ENCODE measurements around the gene MAP6D1.
A peak's percentile ranks its signal among the peaks of the same experiment; 100 is the strongest.
"Not testable (repeated sequence)": the region's sequence is repeated elsewhere in the genome, so short reads cannot be mapped to it uniquely, and the experiment has no call there.

MAP6D1 gene

GRCh38 chr3:183796372-183796771 is 29.0 kb downstream of the MAP6D1 start:
- DNase-seq = no peak

DNA sequence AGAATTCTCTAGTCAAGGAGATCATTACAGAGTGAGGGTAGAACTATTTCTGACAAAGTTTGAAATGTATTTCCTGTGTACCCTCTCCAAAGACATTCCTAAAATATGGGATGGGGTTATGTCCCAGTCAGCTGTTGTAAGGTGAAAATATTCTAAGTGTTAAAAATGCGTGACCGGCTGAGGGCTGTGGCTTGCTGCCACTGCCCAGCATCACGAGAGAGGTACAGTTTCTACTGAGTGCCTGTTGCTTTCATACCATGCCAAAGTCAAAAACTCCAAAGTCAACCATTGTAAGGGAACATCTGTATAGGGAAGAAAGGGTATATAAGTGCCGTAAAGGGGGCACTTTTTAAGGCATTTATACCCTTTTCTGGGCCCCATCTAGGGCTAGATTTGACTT is 30.9 kb downstream of the MAP6D1 start:
- DNase-seq = no peak

- no peak for DNase-seq
Measured at GRCh38 chr3:183792976-183793375, 32.4 kb downstream of the MAP6D1 start.

GRCh38 chr3:183790700-183791099 is 34.7 kb downstream of the MAP6D1 start:
- DNase-seq = no peak

- no peak for DNase-seq
Measured at GRCh38 chr3:183789826-183790225, 35.6 kb downstream of the MAP6D1 start.

DNA sequence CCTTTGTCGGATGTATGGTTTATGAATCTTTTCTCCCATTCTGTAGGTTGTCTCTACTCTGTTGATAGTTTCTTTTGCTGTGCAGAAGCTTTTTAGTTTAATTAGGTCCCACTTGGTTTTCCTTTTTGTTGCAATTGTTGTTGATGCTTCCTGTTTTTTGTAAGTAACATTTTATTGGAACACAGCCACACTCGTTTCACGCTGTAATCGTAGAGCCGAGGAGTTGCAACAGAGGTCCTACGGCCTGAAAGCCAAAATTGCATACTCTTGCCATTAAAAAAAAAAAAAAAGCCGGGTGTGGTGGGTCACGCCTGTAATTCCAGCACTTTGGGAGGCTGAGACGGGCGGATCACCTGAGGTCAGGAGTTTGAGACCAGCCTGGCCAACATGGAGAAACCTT is 40.9 kb downstream of the MAP6D1 start:
- DNase-seq = not testable (repeated sequence)

GRCh38 chr3:183782576-183783276 is 42.7 kb downstream of the MAP6D1 start:
- DNase-seq = no peak

GRCh38 chr3:183781246-183781645 is 44.1 kb downstream of the MAP6D1 start:
- no peak for DNase-seq

GRCh38 chr3:183779896-183780465 is 45.4 kb downstream of the MAP6D1 start:
- DNase-seq = no peak

DNA sequence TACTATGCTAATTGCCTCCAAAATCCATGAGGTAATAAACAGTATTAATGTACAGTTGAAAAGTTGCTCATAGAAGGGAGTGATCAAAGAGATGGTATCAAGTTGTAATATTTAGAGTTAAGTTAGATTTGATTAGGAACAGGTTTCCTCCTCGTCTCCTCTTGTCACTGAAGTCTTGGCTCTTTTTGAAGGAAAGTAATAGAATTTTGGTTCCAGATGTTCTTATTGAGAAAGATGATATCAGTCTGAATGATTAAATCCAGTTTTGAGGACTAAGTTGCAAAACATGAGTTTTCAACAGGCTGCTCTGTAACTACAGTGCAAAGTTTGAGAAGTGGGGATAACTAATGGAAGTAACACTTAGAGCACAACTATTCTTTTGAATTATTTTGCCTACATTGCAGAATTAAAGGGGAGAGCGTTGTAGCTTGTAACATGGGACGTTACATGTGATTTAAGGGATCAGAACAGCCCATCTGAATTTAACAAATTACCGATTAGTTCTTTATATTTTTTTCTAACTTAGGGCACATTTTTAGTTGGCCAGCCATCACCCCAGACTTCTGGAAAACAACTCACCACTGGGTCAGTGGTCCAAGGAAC is 48.3 kb downstream of the MAP6D1 start:
- DNase-seq = no peak

GRCh38 chr3:183776451-183776850 is 48.9 kb downstream of the MAP6D1 start:
- DNase-seq = not testable (repeated sequence)

DNA sequence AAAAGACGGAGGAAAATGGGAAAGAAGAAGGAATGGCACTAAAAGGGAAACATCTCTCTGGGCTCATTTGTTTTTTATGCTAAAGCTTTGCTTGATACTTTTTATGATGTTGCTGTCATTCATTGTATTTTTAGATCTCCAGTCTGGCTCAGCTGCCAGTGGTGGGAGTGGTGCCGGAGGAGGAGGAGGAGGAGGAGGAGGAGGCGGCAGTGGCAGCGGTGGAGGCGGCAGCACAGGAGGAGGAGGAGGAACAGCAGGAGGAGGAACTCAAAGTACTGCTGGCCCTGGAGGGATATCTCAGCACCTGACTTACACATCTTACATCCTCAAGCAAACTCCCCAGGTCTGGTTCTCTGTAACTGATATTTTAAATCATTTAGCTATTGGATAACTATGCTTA is 49.6 kb downstream of the MAP6D1 start:
- DNase-seq = no peak

DNA sequence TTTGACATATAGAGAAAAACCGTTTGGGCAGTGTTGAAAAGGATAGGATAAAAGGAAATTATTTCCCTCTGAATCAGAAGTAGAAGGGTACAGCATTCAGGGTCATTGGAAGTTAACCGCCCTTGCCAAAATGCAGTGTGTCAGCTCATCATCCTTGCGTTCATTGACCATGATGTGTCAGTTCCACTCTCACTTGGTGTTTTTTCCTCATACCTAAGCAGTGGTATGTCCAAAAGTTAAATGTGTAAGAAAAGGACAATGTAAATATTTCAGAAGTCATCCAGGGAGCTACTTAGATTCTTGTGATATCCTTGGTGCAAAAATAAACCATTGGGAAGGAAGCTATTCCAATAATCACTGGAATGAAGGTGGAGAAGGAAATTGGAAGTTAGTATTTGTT is 50.7 kb downstream of the MAP6D1 start:
- DNase-seq = no peak

GRCh38 chr3:183769453-183769852 is 55.9 kb downstream of the MAP6D1 start:
- no peak for DNase-seq

GRCh38 chr3:183768114-183768513 is 57.3 kb downstream of the MAP6D1 start:
- DNase-seq = no peak

DNA sequence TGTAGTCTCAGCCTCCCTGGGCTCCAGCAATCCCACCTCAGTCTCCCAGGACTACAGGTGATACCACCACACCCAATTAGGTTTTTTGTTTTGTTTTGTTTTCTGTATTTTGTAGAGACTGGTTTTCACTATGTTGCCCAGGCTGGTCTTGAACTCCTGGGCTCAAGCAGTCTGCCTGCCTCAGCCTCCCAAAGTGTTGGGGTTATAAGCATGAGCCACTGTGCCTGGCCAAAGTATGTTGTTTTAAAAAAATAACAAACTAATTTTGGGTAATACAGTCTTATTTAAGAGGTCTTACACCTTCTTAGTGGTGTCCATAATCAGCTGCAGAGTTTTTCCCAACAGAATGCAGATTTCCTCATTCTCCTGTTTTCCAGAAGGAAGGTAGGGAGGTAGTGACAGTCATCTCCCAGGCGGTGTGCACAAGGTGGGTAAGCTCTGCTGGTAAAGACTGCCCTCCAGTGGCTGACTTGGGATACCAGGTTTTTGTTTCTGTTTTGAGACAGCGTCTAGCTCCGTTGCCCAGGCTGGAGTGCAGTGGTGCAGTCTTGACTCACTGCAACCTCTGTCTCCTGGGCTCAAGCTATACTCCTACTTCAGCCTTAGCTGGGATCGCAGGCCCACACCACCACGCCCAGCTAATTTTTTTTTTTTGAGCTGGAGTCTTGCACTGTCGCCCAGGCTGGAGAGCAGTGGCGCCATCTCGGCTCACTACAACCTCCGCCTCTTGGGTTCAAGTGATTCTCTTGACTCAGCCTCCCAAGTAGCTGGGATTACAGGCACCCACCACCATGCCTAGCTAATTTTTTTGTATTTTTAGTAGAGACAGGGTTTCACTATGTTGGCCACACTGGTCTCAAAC is 58.4 kb downstream of the MAP6D1 start:
- peak; percentile 54 to 66 for DNase-seq

GRCh38 chr3:183766107-183766506 is 59.3 kb downstream of the MAP6D1 start:
- DNase-seq = no peak

Data from stimulated activated CD4-positive, alpha-beta T cell treated with anti-CD3 and anti-CD28 coated beads, Interleukin-2, amount 100 ng/mL, for 48 hours (primary cell).